GM19372 (cell line): ENCODE results near the gene LIMA1.
"Not testable (repeated sequence)": the region's sequence is repeated elsewhere in the genome, so short reads cannot be mapped to it uniquely, and the experiment has no call there.

Experiments
- ATAC-seq: cut with Tn5 transposase; IDR thresholded peaks from one replicate; pipeline ENCODE4 v1.9.1; 2021; ENCODE audit warnings: mild to moderate bottlenecking, low read depth, moderate library complexity; ENCODE audit not compliant: unreplicated experiment

Gene LIMA1

GRCh38 chr12:50290692-50291091 lies 7.4 kb upstream of the LIMA1 start:
- not testable (repeated sequence) for ATAC-seq

- ATAC-seq, result no peak
Measured at GRCh38 chr12:50287271-50287670, 4.0 kb upstream of the LIMA1 start.

- ATAC-seq, result no peak
Measured at GRCh38 chr12:50285253-50285652, 1.9 kb upstream of the LIMA1 start.

- no peak for ATAC-seq
Measured at GRCh38 chr12:50282721-50283228, 545 bp downstream of the LIMA1 start.

- no peak for ATAC-seq
Measured at GRCh38 chr12:50279501-50279900, 3.8 kb downstream of the LIMA1 start.

- ATAC-seq, result no peak
Measured at GRCh38 chr12:50276912-50277671, 6.2 kb downstream of the LIMA1 start.

- no peak for ATAC-seq
Measured at GRCh38 chr12:50276068-50276467, 7.3 kb downstream of the LIMA1 start.

GRCh38 chr12:50275556-50275955 lies 7.8 kb downstream of the LIMA1 start:
- ATAC-seq, result no peak

- ATAC-seq, result not testable (repeated sequence)
Measured at GRCh38 chr12:50275127-50275526, 8.2 kb downstream of the LIMA1 start.

- no peak for ATAC-seq
Measured at GRCh38 chr12:50271724-50272247, 11.5 kb downstream of the LIMA1 start.

GRCh38 chr12:50268482-50268881 lies 14.8 kb downstream of the LIMA1 start:
- ATAC-seq, result no peak

- no peak for ATAC-seq
Measured at GRCh38 chr12:50265770-50266524, 17.4 kb downstream of the LIMA1 start.

GRCh38 chr12:50263832-50264231 lies 19.5 kb downstream of the LIMA1 start:
- ATAC-seq, result no peak

GRCh38 chr12:50261654-50262053 lies 21.7 kb downstream of the LIMA1 start:
- no peak for ATAC-seq

GRCh38 chr12:50258167-50258551 lies 25.2 kb downstream of the LIMA1 start:
- ATAC-seq, result no peak

- ATAC-seq, result no peak
Measured at GRCh38 chr12:50257236-50258166, 25.8 kb downstream of the LIMA1 start.

- ATAC-seq, result no peak
Measured at GRCh38 chr12:50256761-50257160, 26.6 kb downstream of the LIMA1 start.

GRCh38 chr12:50252977-50253602 lies 30.2 kb downstream of the LIMA1 start:
- ATAC-seq, result no peak

- ATAC-seq, result no peak
Measured at GRCh38 chr12:50251619-50252252, 31.6 kb downstream of the LIMA1 start.
